ENCODE data around the gene C5orf22.

DNA sequence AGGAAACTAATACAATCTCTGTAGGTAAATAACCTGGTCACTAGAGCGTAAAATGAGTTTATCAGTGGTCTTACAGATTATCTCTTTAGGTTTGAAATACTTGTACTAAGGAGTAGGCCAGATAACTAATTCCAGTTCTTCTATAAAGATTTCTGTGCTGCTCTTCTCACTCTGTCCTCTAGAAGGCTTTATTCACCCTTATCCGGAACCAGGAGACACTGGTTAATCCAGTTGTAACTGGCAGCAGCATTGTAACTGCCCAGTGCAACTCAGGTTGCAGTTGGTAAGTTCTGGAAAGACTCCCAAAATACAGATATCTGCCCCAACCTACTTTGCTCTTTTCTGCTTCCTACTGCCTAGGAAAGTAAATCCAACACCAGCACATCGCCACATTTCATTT is 19.8 kb downstream of the C5orf22 start:
- TF ChIP-seq, protein P1, sequence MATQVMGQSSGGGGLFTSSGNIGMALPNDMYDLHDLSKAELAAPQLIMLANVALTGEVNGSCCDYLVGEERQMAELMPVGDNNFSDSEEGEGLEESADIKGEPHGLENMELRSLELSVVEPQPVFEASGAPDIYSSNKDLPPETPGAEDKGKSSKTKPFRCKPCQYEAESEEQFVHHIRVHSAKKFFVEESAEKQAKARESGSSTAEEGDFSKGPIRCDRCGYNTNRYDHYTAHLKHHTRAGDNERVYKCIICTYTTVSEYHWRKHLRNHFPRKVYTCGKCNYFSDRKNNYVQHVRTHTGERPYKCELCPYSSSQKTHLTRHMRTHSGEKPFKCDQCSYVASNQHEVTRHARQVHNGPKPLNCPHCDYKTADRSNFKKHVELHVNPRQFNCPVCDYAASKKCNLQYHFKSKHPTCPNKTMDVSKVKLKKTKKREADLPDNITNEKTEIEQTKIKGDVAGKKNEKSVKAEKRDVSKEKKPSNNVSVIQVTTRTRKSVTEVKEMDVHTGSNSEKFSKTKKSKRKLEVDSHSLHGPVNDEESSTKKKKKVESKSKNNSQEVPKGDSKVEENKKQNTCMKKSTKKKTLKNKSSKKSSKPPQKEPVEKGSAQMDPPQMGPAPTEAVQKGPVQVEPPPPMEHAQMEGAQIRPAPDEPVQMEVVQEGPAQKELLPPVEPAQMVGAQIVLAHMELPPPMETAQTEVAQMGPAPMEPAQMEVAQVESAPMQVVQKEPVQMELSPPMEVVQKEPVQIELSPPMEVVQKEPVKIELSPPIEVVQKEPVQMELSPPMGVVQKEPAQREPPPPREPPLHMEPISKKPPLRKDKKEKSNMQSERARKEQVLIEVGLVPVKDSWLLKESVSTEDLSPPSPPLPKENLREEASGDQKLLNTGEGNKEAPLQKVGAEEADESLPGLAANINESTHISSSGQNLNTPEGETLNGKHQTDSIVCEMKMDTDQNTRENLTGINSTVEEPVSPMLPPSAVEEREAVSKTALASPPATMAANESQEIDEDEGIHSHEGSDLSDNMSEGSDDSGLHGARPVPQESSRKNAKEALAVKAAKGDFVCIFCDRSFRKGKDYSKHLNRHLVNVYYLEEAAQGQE (IDR thresholded peaks at IDR 0.05) = no peak
- no peak for TF ChIP-seq POLR2A (IDR thresholded peaks at IDR 0.05; ENCODE audit: low read length)
- TF ChIP-seq CHD4 (IDR thresholded peaks at IDR 0.05; ENCODE audit: borderline replicate concordance) = no peak
- TF ChIP-seq RAD21 (conservative IDR thresholded peaks at IDR 0.05 in 1 of 2, IDR thresholded peaks at IDR 0.05 in 1 of 2) = no peak
- TF ChIP-seq, protein P2, sequence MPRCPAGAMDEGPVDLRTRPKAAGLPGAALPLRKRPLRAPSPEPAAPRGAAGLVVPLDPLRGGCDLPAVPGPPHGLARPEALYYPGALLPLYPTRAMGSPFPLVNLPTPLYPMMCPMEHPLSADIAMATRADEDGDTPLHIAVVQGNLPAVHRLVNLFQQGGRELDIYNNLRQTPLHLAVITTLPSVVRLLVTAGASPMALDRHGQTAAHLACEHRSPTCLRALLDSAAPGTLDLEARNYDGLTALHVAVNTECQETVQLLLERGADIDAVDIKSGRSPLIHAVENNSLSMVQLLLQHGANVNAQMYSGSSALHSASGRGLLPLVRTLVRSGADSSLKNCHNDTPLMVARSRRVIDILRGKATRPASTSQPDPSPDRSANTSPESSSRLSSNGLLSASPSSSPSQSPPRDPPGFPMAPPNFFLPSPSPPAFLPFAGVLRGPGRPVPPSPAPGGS (IDR thresholded peaks at IDR 0.05) = no peak
- TF ChIP-seq, protein P3, sequence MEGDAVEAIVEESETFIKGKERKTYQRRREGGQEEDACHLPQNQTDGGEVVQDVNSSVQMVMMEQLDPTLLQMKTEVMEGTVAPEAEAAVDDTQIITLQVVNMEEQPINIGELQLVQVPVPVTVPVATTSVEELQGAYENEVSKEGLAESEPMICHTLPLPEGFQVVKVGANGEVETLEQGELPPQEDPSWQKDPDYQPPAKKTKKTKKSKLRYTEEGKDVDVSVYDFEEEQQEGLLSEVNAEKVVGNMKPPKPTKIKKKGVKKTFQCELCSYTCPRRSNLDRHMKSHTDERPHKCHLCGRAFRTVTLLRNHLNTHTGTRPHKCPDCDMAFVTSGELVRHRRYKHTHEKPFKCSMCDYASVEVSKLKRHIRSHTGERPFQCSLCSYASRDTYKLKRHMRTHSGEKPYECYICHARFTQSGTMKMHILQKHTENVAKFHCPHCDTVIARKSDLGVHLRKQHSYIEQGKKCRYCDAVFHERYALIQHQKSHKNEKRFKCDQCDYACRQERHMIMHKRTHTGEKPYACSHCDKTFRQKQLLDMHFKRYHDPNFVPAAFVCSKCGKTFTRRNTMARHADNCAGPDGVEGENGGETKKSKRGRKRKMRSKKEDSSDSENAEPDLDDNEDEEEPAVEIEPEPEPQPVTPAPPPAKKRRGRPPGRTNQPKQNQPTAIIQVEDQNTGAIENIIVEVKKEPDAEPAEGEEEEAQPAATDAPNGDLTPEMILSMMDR (IDR thresholded peaks at IDR 0.05) = no peak
- TF ChIP-seq CHD2 (IDR thresholded peaks at IDR 0.05; ENCODE audit: low read length, partially characterized antibody) = no peak

All from A549 (cell line).